Endothelial cell of umbilical vein (primary cell): ENCODE measurements around the gene MYT1. TPM values are rescaled to one million over a fixed set of nuclear protein-coding genes. Genes with fewer than 3 reads are reported as not detected.

ENCODE experiments used
- BruUV-seq: library from RNA; stranded (reverse); fragments of 400-500 nt; replicated peaks from 2 replicates; lab custom pipeline; 2021; lab: Mats Ljungman, UMichigan
- CTCF ChIA-PET: fragments of 300-600, 350-600 bp; sonication (Branson Sonifier 250); formaldehyde crosslinking; loops from one replicate; lab custom pipeline; 2021; ENCODE audit warnings: antibody characterized with exemption, inconsistent platforms; lab: Charles Lee
- POLR2A ChIA-PET: fragments of 300-600, 350-600 bp; sonication (Branson Sonifier 250); formaldehyde crosslinking; loops from one replicate; lab custom pipeline; 2021; ENCODE audit warnings: antibody characterized with exemption, inconsistent platforms; lab: Charles Lee
- DNase-seq: peaks from one replicate; pipeline ENCODE4 v3.0.0-alpha.2; 2011; ENCODE audit warnings: low read depth, low spot score
- FAIRE-seq: peaks from 2 replicates; lab custom pipeline; 2011; peaks lifted over from hg19 to GRCh38; lab: Jason Lieb, UNC
- H2AFZ ChIP-seq: 2 replicates; pipeline ENCODE4 v1.6.0; 2012; ENCODE audit warnings: low read depth, low read length, control low read depth, inconsistent platforms
- H3K27ac ChIP-seq: 2 replicates; pipeline ENCODE4 v1.5.1; 2011; ENCODE audit warnings: low read depth, mild to moderate bottlenecking, control low read depth, low read length, moderate library complexity; ENCODE audit not compliant: insufficient read depth
- H3K27me3 ChIP-seq, 2 experiments: 2 replicates each; pipeline versions ENCODE4 v1.6.0 to v1.6.1; 2011; ENCODE audit warnings: low read length in 2 of 2, mixed read lengths in 1 of 2; ENCODE audit not compliant: control insufficient read depth in 2 of 2, insufficient read depth in 2 of 2
- H3K36me3 ChIP-seq, 2 experiments: 2 replicates in 1 of 2; 3 replicates in 1 of 2; pipeline ENCODE4 v1.5.1; 2011; ENCODE audit warnings: low read length in 2 of 2, mild to moderate bottlenecking in 1 of 2, moderate library complexity in 1 of 2; ENCODE audit not compliant: control insufficient read depth in 2 of 2, insufficient read depth in 2 of 2; ENCODE audit errors: extremely low read depth in 1 of 2
- H3K4me1 ChIP-seq: 3 replicates; pipeline ENCODE4 v1.5.1; 2011; ENCODE audit warnings: mild to moderate bottlenecking, low read length; ENCODE audit not compliant: control insufficient read depth, insufficient read depth; ENCODE audit errors: extremely low read depth
- H3K4me2 ChIP-seq: 2 replicates; pipeline ENCODE4 v1.6.1; 2011; ENCODE audit warnings: low read length, control low read depth, mixed read lengths; ENCODE audit not compliant: insufficient read depth
- H3K4me3 ChIP-seq, 3 experiments: fragments of 200-600 bp in 1 of 3; sonication (generic), shearing (Covaris generic) in 1 of 3; replicated peaks in 1 of 3; 2 replicates each; pipeline ENCODE4 v1.5.1; 2011 to 2016; ENCODE audit warnings: control low read depth in 3 of 3, low read length in 3 of 3, mild to moderate bottlenecking in 2 of 3, inconsistent platforms in 1 of 3, low read depth in 1 of 3, moderate library complexity in 1 of 3; ENCODE audit not compliant: insufficient read depth in 1 of 3
- H3K79me2 ChIP-seq: 2 replicates; pipeline ENCODE4 v1.6.0; 2012; ENCODE audit warnings: low read length, inconsistent platforms; ENCODE audit not compliant: control insufficient read depth, insufficient read depth
- H3K9ac ChIP-seq: replicated peaks from 2 replicates; pipeline ENCODE3; 2011; ENCODE audit warnings: low read length, control low read depth; ENCODE audit not compliant: insufficient read depth; ENCODE audit errors: extremely low read depth
- H3K9me1 ChIP-seq: replicated peaks from 3 replicates; pipeline ENCODE4 v1.6.0; 2011; ENCODE audit warnings: mild to moderate bottlenecking, low read length; ENCODE audit not compliant: control insufficient read depth, insufficient read depth; ENCODE audit errors: extremely low read depth
- H3K9me3 ChIP-seq: replicated peaks from 2 replicates; pipeline ENCODE4 v1.5.1; 2012; ENCODE audit warnings: low read length, inconsistent platforms; ENCODE audit not compliant: control insufficient read depth, insufficient read depth
- H4K20me1 ChIP-seq: replicated peaks from 2 replicates; pipeline ENCODE3; 2011; ENCODE audit warnings: mild to moderate bottlenecking, low read length; ENCODE audit not compliant: control insufficient read depth, insufficient read depth; ENCODE audit errors: extremely low read depth
- EZH2 ChIP-seq: IDR thresholded peaks from 2 replicates; pipeline ENCODE4 v1.6.1; 2012; ENCODE audit warnings: borderline replicate concordance, low read depth, mild to moderate bottlenecking, moderate library complexity, low read length, inconsistent platforms; ENCODE audit not compliant: severe bottlenecking
- FOS ChIP-seq: IDR thresholded peaks from 2 replicates; pipeline ENCODE4 v1.6.1; 2011; ENCODE audit warnings: mild to moderate bottlenecking, low read length, moderate library complexity, borderline replicate concordance; ENCODE audit not compliant: insufficient read depth
- GATA2 ChIP-seq: IDR thresholded peaks from 2 replicates; pipeline ENCODE4 v1.7.0; 2011; ENCODE audit warnings: low read depth, mild to moderate bottlenecking, moderate library complexity, mixed read lengths, low read length; ENCODE audit not compliant: insufficient read length, insufficient read depth
- MYC ChIP-seq: IDR thresholded peaks from one replicate; pipeline ENCODE4 v1.6.1; 2011; ENCODE audit warnings: mild to moderate bottlenecking, low read depth, low read length
- dilution Hi-C: fragments of 300-500 bp; cut with MboI; formaldehyde crosslinking; loops from one replicate; pipeline ENCODE4 v1.15.0; 2019; ENCODE audit warnings: low sequenced_read_pairs; ENCODE audit not compliant: extremely low pct_ligation_motif_present
- intact Hi-C: fragments of 100-400 bp; cut with micrococcal nuclease; formaldehyde crosslinking; loops from one replicate; pipeline ENCODE4 v1.10.0; 2022
- polyA plus RNA-seq, 4 experiments: library from polyadenylated mRNA; depleted of rRNA in 3 of 4; stranded (reverse) in 3 of 4; unstranded in 1 of 4; fragments of >200 nt; gene quantifications; 2 replicates each; pipeline versions ENCODE4 v1.2.1 to v1.2.3, GENCODE V29; 2011 to 2012; ENCODE audit warnings: missing spikeins in 1 of 4
- total RNA-seq: library from RNA; stranded (reverse); gene quantifications from 2 replicates; pipeline ENCODE4 v1.2.3, GENCODE V29; 2021
- TF ChIP-seq, protein P1 (sequence below), 2 donors: IDR thresholded peaks; 1 replicate in 1 of 2; 2 replicates in 1 of 2; pipeline ENCODE4 v1.5.1; 2011; ENCODE audit warnings: low read length in 2 of 2, mild to moderate bottlenecking in 2 of 2, moderate library complexity in 2 of 2, control low read depth in 1 of 2, inconsistent platforms in 1 of 2, low read depth in 1 of 2; ENCODE audit not compliant: insufficient read depth in 1 of 2; ENCODE audit errors: extremely low read depth in 1 of 2

The MYT1 gene
- total and polyA plus RNA-seq, 2 donors (not counting 3 experiments of a cell fraction or from before 2014, with no cell fraction given) = not detected

DNA sequence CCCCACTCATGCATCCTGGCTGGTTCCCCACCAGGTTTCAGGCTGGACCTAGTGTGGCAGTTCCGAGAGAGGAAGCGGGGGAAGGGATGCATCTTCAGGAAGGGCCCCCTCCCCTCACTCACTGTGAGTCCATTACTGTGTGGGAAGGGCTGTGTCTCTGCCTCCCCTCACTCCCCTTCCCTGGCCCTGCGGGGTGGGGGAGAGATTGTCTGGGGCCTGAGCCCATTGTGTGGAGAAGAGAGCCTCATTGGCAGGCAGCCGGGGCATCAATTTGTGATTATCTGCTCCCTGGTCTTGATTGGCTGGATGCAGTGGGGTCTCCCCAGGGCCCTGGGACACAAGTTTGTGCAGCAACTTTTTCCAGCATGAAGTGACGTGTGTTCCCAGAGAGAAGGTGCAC lies 4.1 kb upstream of the MYT1 start:
- DNase-seq (no peak), FAIRE-seq (no peak)
- Histone ChIP-seq H3K27ac (no peak overlapping the region), H3K9me1 (no peaks in the 10 kb centered on the region), H3K9me3 (no peaks in the 10 kb centered on the region), H3K4me2 (no peak overlapping the region), H2AFZ (no peak overlapping the region), H3K36me3 (no peaks in the 10 kb centered on the region), H3K27me3 (peaks cover 13 to 22% of the 10 kb centered on the region in 2 experiments), H3K9ac (no peak overlapping the region), H3K79me2 (no peaks in the 10 kb centered on the region), H3K4me3 (no peak overlapping the region), H3K4me1 (no peaks in the 10 kb centered on the region), H4K20me1 (no peaks in the 10 kb centered on the region)
- no peak for TF ChIP-seq EZH2
- TF ChIP-seq, protein P1, sequence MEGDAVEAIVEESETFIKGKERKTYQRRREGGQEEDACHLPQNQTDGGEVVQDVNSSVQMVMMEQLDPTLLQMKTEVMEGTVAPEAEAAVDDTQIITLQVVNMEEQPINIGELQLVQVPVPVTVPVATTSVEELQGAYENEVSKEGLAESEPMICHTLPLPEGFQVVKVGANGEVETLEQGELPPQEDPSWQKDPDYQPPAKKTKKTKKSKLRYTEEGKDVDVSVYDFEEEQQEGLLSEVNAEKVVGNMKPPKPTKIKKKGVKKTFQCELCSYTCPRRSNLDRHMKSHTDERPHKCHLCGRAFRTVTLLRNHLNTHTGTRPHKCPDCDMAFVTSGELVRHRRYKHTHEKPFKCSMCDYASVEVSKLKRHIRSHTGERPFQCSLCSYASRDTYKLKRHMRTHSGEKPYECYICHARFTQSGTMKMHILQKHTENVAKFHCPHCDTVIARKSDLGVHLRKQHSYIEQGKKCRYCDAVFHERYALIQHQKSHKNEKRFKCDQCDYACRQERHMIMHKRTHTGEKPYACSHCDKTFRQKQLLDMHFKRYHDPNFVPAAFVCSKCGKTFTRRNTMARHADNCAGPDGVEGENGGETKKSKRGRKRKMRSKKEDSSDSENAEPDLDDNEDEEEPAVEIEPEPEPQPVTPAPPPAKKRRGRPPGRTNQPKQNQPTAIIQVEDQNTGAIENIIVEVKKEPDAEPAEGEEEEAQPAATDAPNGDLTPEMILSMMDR (IDR thresholded peaks at IDR 0.05; ENCODE audit: extremely low read depth in 1 of 2, insufficient read depth in 1 of 2, low read depth in 1 of 2, low read length in 2 of 2) = no peak
- TF ChIP-seq FOS = no peak
- no peak for TF ChIP-seq GATA2
- no peak for TF ChIP-seq MYC
- ChIA-PET CTCF (no interaction called here), POLR2A (no interaction called here)
- dilution Hi-C loops (no loop called here), intact Hi-C loops (no loop called here)
- BruUV-seq = no TSS peak
